Measurements from ENCODE around the gene PROS1. TPM values are rescaled to one million over a fixed set of nuclear protein-coding genes. Genes with fewer than 3 reads are reported as not detected.

Gene PROS1
- total and polyA plus RNA-seq, 2 of the 8 experiments (the other 6 are each of a cell fraction or from before 2014, with no cell fraction given) = 0.65 to 2.5 TPM

GRCh38 chr3:93861017-93861416, 112.7 kb downstream of the PROS1 start:
- Histone ChIP-seq H3K14ac (ENCODE audit: insufficient read length) (no peak overlapping the region), H3K4me3 (ENCODE audit: extremely low read depth in 1 of 4, insufficient read depth in 2 of 4, low read depth in 3 of 4, low read length in 4 of 4) (no peak overlapping the region), H2AFZ (ENCODE audit: low read length) (no peak overlapping the region), H2BK5ac (ENCODE audit: low read depth, low read length) (no peak overlapping the region), H3K79me1 (ENCODE audit: low read depth, low read length) (no peaks in the 10 kb centered on the region), H3K18ac (ENCODE audit: extremely low read depth, low read length) (no peak overlapping the region), H4K8ac (ENCODE audit: extremely low read depth, insufficient read depth, low read length) (no peak overlapping the region), H3K56ac (replicated peaks; ENCODE audit: insufficient read length, low read depth, low read length) (no peak overlapping the region), H2BK15ac (ENCODE audit: low read length) (no peak overlapping the region), H3K9me3 (ENCODE audit: insufficient read depth in 2 of 2, low read depth in 1 of 2, low read length in 1 of 2) (peaks cover 65 to 78% of the 10 kb centered on the region in 2 experiments), H3K4ac (replicated peaks; ENCODE audit: insufficient read length, low read depth, low read length) (no peak overlapping the region), H3K27me3 (replicated peaks in 1 of 4; ENCODE audit: control insufficient read depth in 3 of 4, extremely low read depth in 1 of 4, insufficient read depth in 3 of 4, low read length in 3 of 4) (no peaks in the 10 kb centered on the region), H3K27ac (ENCODE audit: low read depth, low read length) (no peak overlapping the region), H2AK5ac (ENCODE audit: low read depth, low read length) (no peak overlapping the region), H3K4me2 (ENCODE audit: insufficient read depth in 1 of 2, low read depth in 2 of 2, low read length in 2 of 2) (no peak overlapping the region), H2BK12ac (ENCODE audit: low read depth, low read length) (no peak overlapping the region), H3K36me3 (ENCODE audit: control insufficient read depth in 2 of 4, insufficient read depth in 4 of 4, low read length in 3 of 4) (no peaks in the 10 kb centered on the region), H3K9ac (replicated peaks in 1 of 4; ENCODE audit: extremely low read depth in 1 of 4, low read depth in 3 of 4, low read length in 3 of 4) (no peak overlapping the region), H4K5ac (ENCODE audit: insufficient read length, low read depth, low read length) (no peak overlapping the region), H3K4me1 (replicated peaks in 1 of 4; ENCODE audit: control insufficient read depth in 3 of 4, insufficient read depth in 4 of 4, low read length in 3 of 4) (no peaks in the 10 kb centered on the region), H3K23ac (ENCODE audit: insufficient read length) (no peak overlapping the region), H2BK20ac (ENCODE audit: low read length) (no peak overlapping the region), H4K91ac (replicated peaks; ENCODE audit: insufficient read length, low read length) (no peak overlapping the region), H3K23me2 (ENCODE audit: low read depth, low read length) (no peaks in the 10 kb centered on the region), H3K79me2 (ENCODE audit: control insufficient read depth in 1 of 2, insufficient read depth in 2 of 2, low read length in 2 of 2) (no peaks in the 10 kb centered on the region), H2BK120ac (replicated peaks; ENCODE audit: low read depth, low read length) (no peak overlapping the region), H4K20me1 (replicated peaks in 1 of 2; ENCODE audit: control insufficient read depth in 1 of 2, insufficient read depth in 2 of 2, low read length in 2 of 2) (no peaks in the 10 kb centered on the region)
- TF ChIP-seq CTBP2 (IDR thresholded peaks at IDR 0.05; ENCODE audit: borderline replicate concordance, insufficient read depth, insufficient read length, low read length) (no peak), KDM5A (IDR thresholded peaks at IDR 0.05; ENCODE audit: low read length) (no peak), RBBP5 (IDR thresholded peaks at IDR 0.05; ENCODE audit: borderline replicate concordance, low read depth, low read length) (no peak), SIX5 (IDR thresholded peaks at IDR 0.05; ENCODE audit: low read depth, low read length) (no peak), MAFK (IDR thresholded peaks at IDR 0.05; ENCODE audit: low read depth, low read length) (no peak), EGR1 (IDR thresholded peaks at IDR 0.05; ENCODE audit: borderline replicate concordance, low read depth, low read length) (no peak), TEAD4 (IDR thresholded peaks at IDR 0.05; ENCODE audit: low read depth, low read length) (no peak), JUND (IDR thresholded peaks at IDR 0.05; ENCODE audit: low read length) (no peak), E2F6 (IDR thresholded peaks at IDR 0.05) (no peak)
- ChIA-PET CTCF (ENCODE audit: partially characterized antibody) (no interaction called here), POLR2A (ENCODE audit: partially characterized antibody) (no interaction called here)
- no peak for DNase-seq (ENCODE audit: low read depth in 1 of 2, low spot score in 2 of 2)
- WGBS, 2 experiments (ENCODE audit: extremely low coverage in 1 of 2, insufficient coverage in 1 of 2, insufficient read length in 1 of 2, insufficient replicate concordance in 2 of 2, low coverage in 1 of 2, low lambda C conversion rate in 2 of 2, missing lambda C conversion rate in 1 of 2) = 70% methylated on average over 2 of the region's 2 CpGs; no CpG with 5 or more reads in 1 of the 2 experiments
- FAIRE-seq = no peak
